GM12878 (cell line): ENCODE results near the gene TMEM255B. TPM values are rescaled to one million over a fixed set of nuclear protein-coding genes. Genes with fewer than 3 reads are reported as not detected.

Experiments
- BHLHE40 ChIP-seq, 2 experiments: fragments of 450-650 bp in 1 of 2; IDR thresholded peaks; 2 replicates each; pipeline ENCODE4 v1.6.1; 2011 to 2017; ENCODE audit warnings: low read depth in 2 of 2, borderline replicate concordance in 1 of 2, improper control_type of control experiment in 1 of 2, low read length in 1 of 2, mild to moderate bottlenecking in 1 of 2
- EED ChIP-seq: sonication (generic); IDR thresholded peaks from 2 replicates; pipeline ENCODE4 v1.6.1; 2016; ENCODE audit warnings: antibody characterized with exemption, low read depth
- MAX ChIP-seq: IDR thresholded peaks from 2 replicates; pipeline ENCODE4 v1.6.1; 2012; ENCODE audit warnings: low read depth, low read length, improper control_type of control experiment
- MEF2B ChIP-seq: fragments of 450-650 bp; IDR thresholded peaks from 2 replicates; pipeline ENCODE4 v1.6.1; 2018; ENCODE audit warnings: mild to moderate bottlenecking, moderate library complexity; ENCODE audit not compliant: partially characterized antibody, poor library complexity, severe bottlenecking
- NKRF ChIP-seq: fragments of 450-650 bp; conservative IDR thresholded peaks from 2 replicates; pipeline ENCODE4 v1.6.1; 2017; ENCODE audit warnings: mild to moderate bottlenecking, moderate library complexity
- SMAD1 ChIP-seq: fragments of 450-650 bp; IDR thresholded peaks from 2 replicates; pipeline ENCODE4 v1.6.1; 2018; ENCODE audit warnings: mild to moderate bottlenecking, low read depth; ENCODE audit not compliant: partially characterized antibody
- ZNF687 ChIP-seq: fragments of 450-650 bp; IDR thresholded peaks from 2 replicates; pipeline ENCODE4 v1.6.1; 2017; ENCODE audit warnings: mild to moderate bottlenecking, moderate library complexity
- polyA plus RNA-seq, 11 experiments: library from polyadenylated mRNA; depleted of rRNA in 4 of 11; unstranded in 6 of 11; stranded (reverse) in 5 of 11; fragments of >200 nt; fragmentation: Nextera tagmentation in 4 of 11; fragmentation: Illumina TruSeq in 1 of 11; extraction: Ambion mirVana in 4 of 11; extraction: Trizol in 1 of 11; gene quantifications; 1 replicate in 1 of 11; 2 replicates in 10 of 11; pipeline versions ENCODE4 v1.2.1 to v1.2.3, GENCODE V29; 2011 to 2016; ENCODE audit warnings: inconsistent platforms in 2 of 11, missing spikeins in 2 of 11, low read depth in 1 of 11
- total RNA-seq, 4 experiments: library from RNA; depleted of rRNA in 3 of 4; stranded (reverse); fragments of >200 nt in 3 of 4; fragmentation: Illumina TruSeq in 1 of 4; extraction: Trizol in 1 of 4; gene quantifications; 2 replicates each; pipeline versions ENCODE4 v1.2.1 to v1.2.3, GENCODE V29; 2013 to 2021

Gene TMEM255B
- total and polyA plus RNA-seq, 10 of the 15 experiments (the other 5 are each of a cell fraction or from before 2014, with no cell fraction given): 0.04 to 0.62 (median 0.13) TPM; not detected in 3

GRCh38 chr13:113724016-113724758 is 34.8 kb upstream of the TMEM255B start (continued):
- TF ChIP-seq NKRF (no peak), SMAD1 (no peak), ZNF687 (no peak), BHLHE40 (IDR thresholded peaks at IDR 0.05; ENCODE audit: borderline replicate concordance in 1 of 2, low read depth in 2 of 2, low read length in 1 of 2) (no peak), MAX (no peak), EED (no peak), MEF2B (no peak)
